Gastroesophageal sphincter (tissue), 4 donors: ENCODE measurements around the gene RNLS. TPM values are rescaled to one million over a fixed set of nuclear protein-coding genes. Genes with fewer than 3 reads are reported as not detected.

Source experiments
- ATAC-seq: fragments of 150-250 bp; one replicate; pipeline ENCODE4 v1.9.1; 2016; ENCODE audit warnings: mild to moderate bottlenecking, moderate library complexity
- H3K27ac ChIP-seq, 4 donors: fragments of 200-600 bp; sonication (generic) in 3 of 4; 1 replicate in 3 of 4; 2 replicates in 1 of 4; pipeline ENCODE4 v1.5.1; 2016 to 2019
- H3K27me3 ChIP-seq: fragments of 200-600 bp; sonication (generic); one replicate; pipeline ENCODE4 v1.5.1; 2019
- H3K36me3 ChIP-seq, 2 donors: fragments of 200-600 bp; sonication (generic); one replicate each; pipeline ENCODE4 v1.5.1; 2019; ENCODE audit warnings: control low read depth in 1 of 2
- H3K4me1 ChIP-seq, 3 donors: fragments of 200-600 bp; sonication (generic); 1 replicate in 2 of 3; 2 replicates in 1 of 3; pipeline ENCODE4 v1.5.1; 2016 to 2019; ENCODE audit warnings: control low read depth in 2 of 3
- H3K4me3 ChIP-seq, 2 donors: fragments of 200-600 bp; sonication (generic); one replicate each; pipeline ENCODE4 v1.5.1; 2019; ENCODE audit warnings: mild to moderate bottlenecking in 1 of 2, moderate library complexity in 1 of 2
- H3K9me3 ChIP-seq, 3 donors: fragments of 200-600 bp; sonication (generic); one replicate each; pipeline ENCODE4 v1.5.1; 2017 to 2019; ENCODE audit warnings: control low read depth in 2 of 3
- CTCF ChIP-seq, 4 experiments: fragments of 200-600 bp in 2 of 4; fragments of 450-650 bp in 2 of 4; sonication (generic) in 1 of 4; IDR thresholded peaks; one replicate each; pipeline ENCODE4 v1.5.1; 2017 to 2019; ENCODE audit warnings: antibody characterized with exemption in 4 of 4, mild to moderate bottlenecking in 2 of 4, moderate library complexity in 2 of 4
- EP300 ChIP-seq: sonication (generic); formaldehyde crosslinking; IDR thresholded peaks from one replicate; pipeline ENCODE4 v1.6.1; 2017; ENCODE audit warnings: antibody characterized with exemption, mild to moderate bottlenecking
- POLR2A ChIP-seq, 2 donors: fragments of 450-650 bp; IDR thresholded peaks; one replicate each; pipeline ENCODE4 v1.6.1; 2017; ENCODE audit warnings: antibody characterized with exemption in 2 of 2, mild to moderate bottlenecking in 2 of 2, moderate library complexity in 1 of 2
- POLR2AphosphoS5 ChIP-seq: sonication (generic); formaldehyde crosslinking; IDR thresholded peaks from one replicate; pipeline ENCODE4 v1.6.1; 2017; ENCODE audit warnings: antibody characterized with exemption
- WGBS, 2 donors: methylation state at CpG; one replicate each; pipeline ENCODE4 v1.1.5; 2018; ENCODE audit warnings: low coverage in 1 of 2; 5-methylcytosine and 5-hydroxymethylcytosine counted together
- total RNA-seq, 4 donors: library from RNA; depleted of rRNA; stranded (reverse); fragments of >200 nt; gene quantifications; one replicate each; pipeline ENCODE4 v1.1.0, GENCODE V29; 2016

Gene RNLS
- total RNA-seq, 4 donors from 2014 or later, result 9.4 to 25.1 (median 15.3) TPM

GRCh38 chr10:88617772-88618300 lies 34.7 kb upstream of the RNLS start:
- no peak overlapping the region for H3K4me3 ChIP-seq
- TF ChIP-seq CTCF (IDR thresholded peaks at IDR 0.05) (no peak), POLR2AphosphoS5 (no peak)
- peaks cover 0 to 3% (median 0%) of the 10 kb centered on the region in 3 donors for H3K9me3 ChIP-seq
- ATAC-seq, result no peak
- 54 to 90% methylated on average over 1 of the region's 1 CpG for WGBS, 2 donors
- H3K27ac ChIP-seq, result no peak overlapping the region
- no peaks in the 10 kb centered on the region for H3K36me3 ChIP-seq
- no peaks in the 10 kb centered on the region for H3K4me1 ChIP-seq
- H3K27me3 ChIP-seq, result no peaks in the 10 kb centered on the region

GRCh38 chr10:88616250-88616977 lies 33.3 kb upstream of the RNLS start:
- Histone ChIP-seq H3K27ac (no peak overlapping the region), H3K4me1 (no peaks in the 10 kb centered on the region), H3K36me3 (no peaks in the 10 kb centered on the region), H3K27me3 (no peaks in the 10 kb centered on the region), H3K4me3 (no peak overlapping the region), H3K9me3 (peaks cover 0 to 3% (median 0%) of the 10 kb centered on the region in 3 donors)
- no peak for ATAC-seq
- TF ChIP-seq POLR2A (IDR thresholded peaks at IDR 0.05) (no peak), EP300 (no peak), POLR2AphosphoS5 (no peak), CTCF (IDR thresholded peaks at IDR 0.05) (no peak)
- WGBS, 2 donors, result 85 to 94% methylated on average over 3 to 7 of the region's 18 CpGs

GRCh38 chr10:88608780-88609179 lies 25.7 kb upstream of the RNLS start:
- no peak for TF ChIP-seq POLR2A (IDR thresholded peaks at IDR 0.05)
- TF ChIP-seq EP300, result no peak
- TF ChIP-seq CTCF (IDR thresholded peaks at IDR 0.05), result no peak
- no peak for TF ChIP-seq POLR2AphosphoS5
- Histone ChIP-seq H3K9me3 (no peaks in the 10 kb centered on the region), H3K36me3 (no peaks in the 10 kb centered on the region), H3K27me3 (no peaks in the 10 kb centered on the region), H3K27ac (no peak overlapping the region), H3K4me1 (no peaks in the 10 kb centered on the region), H3K4me3 (no peak overlapping the region)
- 73% methylated on average over 2 of the region's 2 CpGs for whole genome bisulfite sequencing, 2 donors
- ATAC-seq, result no peak

- Histone ChIP-seq H3K4me1 (no peaks in the 10 kb centered on the region), H3K9me3 (no peaks in the 10 kb centered on the region), H3K4me3 (no peak overlapping the region), H3K27ac (no peak overlapping the region), H3K36me3 (no peaks in the 10 kb centered on the region), H3K27me3 (no peaks in the 10 kb centered on the region)
- ATAC-seq, result no peak
- 84 to 87% methylated on average over 6 of the region's 6 CpGs for WGBS, 2 donors
- no peak for TF ChIP-seq POLR2A (IDR thresholded peaks at IDR 0.05)
- TF ChIP-seq CTCF (IDR thresholded peaks at IDR 0.05), result no peak
These were observed 25.1 kb upstream of the RNLS start for GRCh38 chr10:88608052-88608732.

GRCh38 chr10:88598055-88598454 lies 14.9 kb upstream of the RNLS start:
- no peaks in the 10 kb centered on the region for H3K36me3 ChIP-seq
- ATAC-seq, result no peak
- no peaks in the 10 kb centered on the region for H3K4me1 ChIP-seq
- no peak for TF ChIP-seq POLR2AphosphoS5
- TF ChIP-seq CTCF (IDR thresholded peaks at IDR 0.05), result no peak
- no peak for TF ChIP-seq POLR2A (IDR thresholded peaks at IDR 0.05)
- TF ChIP-seq EP300, result no peak
- H3K4me3 ChIP-seq, result no peak overlapping the region
- no peak overlapping the region for H3K27ac ChIP-seq
- WGBS, 2 donors, result 71 to 89% methylated on average over 1 of the region's 1 CpG
- peaks cover 0 to 9% (median 0%) of the 10 kb centered on the region in 3 donors for H3K9me3 ChIP-seq
- no peaks in the 10 kb centered on the region for H3K27me3 ChIP-seq
